HepG2 (cell line): Measurements from ENCODE around the gene LRRFIP2.

ENCODE experiments used
- BRCA1 ChIP-seq: sonication (generic); formaldehyde crosslinking; IDR thresholded peaks from 2 replicates; pipeline ENCODE4 v1.4.0; 2020; ENCODE audit warnings: missing genetic modification reagents
- NR2C2 ChIP-seq: sonication (generic); formaldehyde crosslinking; IDR thresholded peaks from 2 replicates; pipeline ENCODE4 v1.4.0; 2020; ENCODE audit warnings: missing genetic modification reagents, mild to moderate bottlenecking, moderate library complexity, borderline replicate concordance
- SP4 ChIP-seq: sonication (generic); formaldehyde crosslinking; IDR thresholded peaks from 2 replicates; pipeline ENCODE4 v1.8.1; 2023; ENCODE audit warnings: mild to moderate bottlenecking, missing genetic modification reagents
- TCF12 ChIP-seq, 2 experiments: fragments of 450-650 bp in 1 of 2; sonication (generic) in 1 of 2; formaldehyde crosslinking in 1 of 2; IDR thresholded peaks; 2 replicates each; pipeline versions ENCODE4 v1.6.1 to v1.8.0; 2017 to 2022; ENCODE audit warnings: antibody characterized with exemption in 1 of 2, mild to moderate bottlenecking in 1 of 2, missing genetic modification reagents in 1 of 2, moderate library complexity in 1 of 2
- TP53 ChIP-seq: sonication (generic); formaldehyde crosslinking; conservative IDR thresholded peaks from 2 replicates; pipeline ENCODE4 v1.4.0; 2020; ENCODE audit warnings: missing genetic modification reagents
- YY1 ChIP-seq: IDR thresholded peaks from 2 replicates; pipeline ENCODE4 v1.6.1; 2011; ENCODE audit warnings: low read length, low read depth, moderate library complexity, mild to moderate bottlenecking; ENCODE audit not compliant: insufficient read depth, insufficient replicate concordance
- ZNF333 ChIP-seq: sonication (generic); formaldehyde crosslinking; IDR thresholded peaks from 2 replicates; pipeline ENCODE4 v1.4.0; 2020; ENCODE audit warnings: mild to moderate bottlenecking, missing genetic modification reagents, borderline replicate concordance
- TF ChIP-seq, protein P1 (sequence below): sonication (generic); formaldehyde crosslinking; IDR thresholded peaks from 2 replicates; pipeline ENCODE4 v1.5.0; 2020; ENCODE audit warnings: mild to moderate bottlenecking, missing genetic modification reagents, moderate library complexity
- TF ChIP-seq, protein P2 (sequence below): fragments of 450-650 bp; IDR thresholded peaks from 2 replicates; pipeline ENCODE4 v1.6.1; 2017
- TF ChIP-seq, protein P3 (sequence below): sonication (generic); formaldehyde crosslinking; IDR thresholded peaks from 2 replicates; pipeline ENCODE4 v1.8.1; 2022; ENCODE audit warnings: mild to moderate bottlenecking, missing genetic modification reagents

DNA sequence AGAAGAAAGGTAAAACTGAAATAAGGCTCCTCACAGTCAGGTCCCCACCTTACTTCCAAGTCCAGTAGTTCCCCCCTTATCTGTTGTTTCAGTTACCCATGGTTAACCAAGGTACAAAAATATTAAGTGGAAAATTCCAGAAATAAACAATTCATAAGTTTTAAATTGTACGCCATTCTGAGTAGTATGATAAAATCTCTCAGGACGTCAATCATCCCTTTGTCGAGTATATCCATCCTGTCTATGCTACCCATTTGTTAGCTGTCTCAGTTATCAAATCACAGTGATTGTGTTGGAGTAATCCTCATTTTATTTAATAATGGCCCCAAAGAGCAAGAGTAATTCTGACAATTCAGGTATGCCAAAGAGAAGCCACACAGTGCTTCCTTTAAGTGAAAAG is 43.9 kb downstream of the LRRFIP2 start:
- no peak for TF ChIP-seq NR2C2 (CRISPR knock-in tag)
- TF ChIP-seq SP4 (CRISPR knock-in tag), result no peak
- no peak for TF ChIP-seq BRCA1 (CRISPR knock-in tag)
- TF ChIP-seq YY1, result no peak
- no peak for TF ChIP-seq TP53
- TF ChIP-seq, protein P1, sequence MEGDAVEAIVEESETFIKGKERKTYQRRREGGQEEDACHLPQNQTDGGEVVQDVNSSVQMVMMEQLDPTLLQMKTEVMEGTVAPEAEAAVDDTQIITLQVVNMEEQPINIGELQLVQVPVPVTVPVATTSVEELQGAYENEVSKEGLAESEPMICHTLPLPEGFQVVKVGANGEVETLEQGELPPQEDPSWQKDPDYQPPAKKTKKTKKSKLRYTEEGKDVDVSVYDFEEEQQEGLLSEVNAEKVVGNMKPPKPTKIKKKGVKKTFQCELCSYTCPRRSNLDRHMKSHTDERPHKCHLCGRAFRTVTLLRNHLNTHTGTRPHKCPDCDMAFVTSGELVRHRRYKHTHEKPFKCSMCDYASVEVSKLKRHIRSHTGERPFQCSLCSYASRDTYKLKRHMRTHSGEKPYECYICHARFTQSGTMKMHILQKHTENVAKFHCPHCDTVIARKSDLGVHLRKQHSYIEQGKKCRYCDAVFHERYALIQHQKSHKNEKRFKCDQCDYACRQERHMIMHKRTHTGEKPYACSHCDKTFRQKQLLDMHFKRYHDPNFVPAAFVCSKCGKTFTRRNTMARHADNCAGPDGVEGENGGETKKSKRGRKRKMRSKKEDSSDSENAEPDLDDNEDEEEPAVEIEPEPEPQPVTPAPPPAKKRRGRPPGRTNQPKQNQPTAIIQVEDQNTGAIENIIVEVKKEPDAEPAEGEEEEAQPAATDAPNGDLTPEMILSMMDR, result no peak
- TF ChIP-seq, protein P2, sequence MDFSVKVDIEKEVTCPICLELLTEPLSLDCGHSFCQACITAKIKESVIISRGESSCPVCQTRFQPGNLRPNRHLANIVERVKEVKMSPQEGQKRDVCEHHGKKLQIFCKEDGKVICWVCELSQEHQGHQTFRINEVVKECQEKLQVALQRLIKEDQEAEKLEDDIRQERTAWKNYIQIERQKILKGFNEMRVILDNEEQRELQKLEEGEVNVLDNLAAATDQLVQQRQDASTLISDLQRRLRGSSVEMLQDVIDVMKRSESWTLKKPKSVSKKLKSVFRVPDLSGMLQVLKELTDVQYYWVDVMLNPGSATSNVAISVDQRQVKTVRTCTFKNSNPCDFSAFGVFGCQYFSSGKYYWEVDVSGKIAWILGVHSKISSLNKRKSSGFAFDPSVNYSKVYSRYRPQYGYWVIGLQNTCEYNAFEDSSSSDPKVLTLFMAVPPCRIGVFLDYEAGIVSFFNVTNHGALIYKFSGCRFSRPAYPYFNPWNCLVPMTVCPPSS, result no peak
- TF ChIP-seq, protein P3, sequence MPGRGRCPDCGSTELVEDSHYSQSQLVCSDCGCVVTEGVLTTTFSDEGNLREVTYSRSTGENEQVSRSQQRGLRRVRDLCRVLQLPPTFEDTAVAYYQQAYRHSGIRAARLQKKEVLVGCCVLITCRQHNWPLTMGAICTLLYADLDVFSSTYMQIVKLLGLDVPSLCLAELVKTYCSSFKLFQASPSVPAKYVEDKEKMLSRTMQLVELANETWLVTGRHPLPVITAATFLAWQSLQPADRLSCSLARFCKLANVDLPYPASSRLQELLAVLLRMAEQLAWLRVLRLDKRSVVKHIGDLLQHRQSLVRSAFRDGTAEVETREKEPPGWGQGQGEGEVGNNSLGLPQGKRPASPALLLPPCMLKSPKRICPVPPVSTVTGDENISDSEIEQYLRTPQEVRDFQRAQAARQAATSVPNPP (CRISPR knock-in tag), result no peak
- TF ChIP-seq TCF12 (IDR thresholded peaks at IDR 0.05), result no peak
- no peak for TF ChIP-seq TCF12 (CRISPR knock-in tag; IDR thresholded peaks at IDR 0.05)
- no peak for TF ChIP-seq ZNF333
